ENCODE measurements around the gene TP53RK. TPM values are rescaled to one million over a fixed set of nuclear protein-coding genes. Genes with fewer than 3 reads are reported as not detected.

The TP53RK gene
- 10 to 100 TPM in 3 of 4 donors, 1 to 10 TPM in 1; 9.1 to 24.4 (median 18.9) TPM for total RNA-seq
- 10 to 100 TPM in 1 of 3 donors, 1 to 10 TPM in 2; 8.4 to 10.2 (median 9.5) TPM for polyA plus RNA-seq

DNA sequence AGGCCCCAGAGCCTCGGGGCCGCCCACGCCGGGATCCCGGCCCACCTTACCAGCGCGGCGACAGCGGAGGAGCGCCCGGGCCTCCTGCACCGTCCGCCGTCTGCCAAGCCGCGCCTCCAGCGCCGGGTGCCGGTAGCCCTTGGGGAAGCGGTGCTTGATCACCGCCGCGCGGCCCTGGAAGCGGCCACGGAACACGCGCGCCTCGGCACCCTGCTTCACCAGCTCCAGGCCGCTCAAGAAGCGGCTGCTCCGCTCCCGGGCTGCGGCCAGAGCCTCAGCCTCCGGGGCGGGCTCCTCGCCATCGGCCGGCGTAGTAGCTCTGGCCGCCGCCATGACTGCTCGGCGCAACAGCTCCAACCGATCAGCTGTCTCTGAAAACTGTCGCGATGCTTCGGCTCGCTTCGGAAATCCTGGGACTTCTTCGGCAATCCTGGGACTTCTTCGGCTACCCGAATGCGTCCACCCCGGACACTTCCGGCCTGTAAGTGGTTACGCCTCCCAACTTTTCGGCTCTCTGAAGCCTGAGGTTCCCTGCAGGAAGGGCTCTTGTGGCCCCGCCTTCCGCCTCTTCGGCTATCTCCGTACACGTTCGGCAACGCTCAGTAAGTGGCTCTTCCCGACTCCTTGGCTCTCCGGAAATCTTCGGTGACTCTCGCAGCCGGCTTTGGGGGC lies at the start of gene TP53RK:
Gene TP53RK (minus strand): TSS at position 363 of the 672 bp plus-strand sequence. CDS start 30 bp downstream, at position 333.
- TF ChIP-seq EP300 (IDR thresholded peaks at IDR 0.05) = no peak
- TF ChIP-seq POLR2A (IDR thresholded peaks at IDR 0.05) = peak; percentile 65 to 70
- TF ChIP-seq POLR2AphosphoS5 (IDR thresholded peaks at IDR 0.05) = peak; percentile 75 to 88 (median 80)
- TF ChIP-seq, protein P1, sequence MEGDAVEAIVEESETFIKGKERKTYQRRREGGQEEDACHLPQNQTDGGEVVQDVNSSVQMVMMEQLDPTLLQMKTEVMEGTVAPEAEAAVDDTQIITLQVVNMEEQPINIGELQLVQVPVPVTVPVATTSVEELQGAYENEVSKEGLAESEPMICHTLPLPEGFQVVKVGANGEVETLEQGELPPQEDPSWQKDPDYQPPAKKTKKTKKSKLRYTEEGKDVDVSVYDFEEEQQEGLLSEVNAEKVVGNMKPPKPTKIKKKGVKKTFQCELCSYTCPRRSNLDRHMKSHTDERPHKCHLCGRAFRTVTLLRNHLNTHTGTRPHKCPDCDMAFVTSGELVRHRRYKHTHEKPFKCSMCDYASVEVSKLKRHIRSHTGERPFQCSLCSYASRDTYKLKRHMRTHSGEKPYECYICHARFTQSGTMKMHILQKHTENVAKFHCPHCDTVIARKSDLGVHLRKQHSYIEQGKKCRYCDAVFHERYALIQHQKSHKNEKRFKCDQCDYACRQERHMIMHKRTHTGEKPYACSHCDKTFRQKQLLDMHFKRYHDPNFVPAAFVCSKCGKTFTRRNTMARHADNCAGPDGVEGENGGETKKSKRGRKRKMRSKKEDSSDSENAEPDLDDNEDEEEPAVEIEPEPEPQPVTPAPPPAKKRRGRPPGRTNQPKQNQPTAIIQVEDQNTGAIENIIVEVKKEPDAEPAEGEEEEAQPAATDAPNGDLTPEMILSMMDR (IDR thresholded peaks at IDR 0.05) = peak; percentile 37 to 57 (median 50)
- Histone ChIP-seq H3K36me3 (peaks cover 0 to 22% (median 2%) of the 10 kb centered on the region in 4 donors), H3K4me1 (peaks cover 0 to 42% (median 29%) of the 10 kb centered on the region in 4 donors), H3K4me3 (peak within 1 kb of the TSS; percentile 80 to 91 (median 86)), H3K27ac (peak within 1 kb of the TSS; percentile 94 to 99 (median 96)), H3K27me3 (no peaks in the 10 kb centered on the region), H3K9me3 (no peaks in the 10 kb centered on the region)
- intact Hi-C loops (cut with DNase I) = loop anchor here (1.0 to 10.0 kb wide), 2 partner anchors 20 to 594 kb away; partner anchors contain the start of gene SLC2A10
- peak; percentile 100 for DNase-seq
- WGBS, 2 donors = 0% methylated on average over 71 of the region's 71 CpGs

DNA sequence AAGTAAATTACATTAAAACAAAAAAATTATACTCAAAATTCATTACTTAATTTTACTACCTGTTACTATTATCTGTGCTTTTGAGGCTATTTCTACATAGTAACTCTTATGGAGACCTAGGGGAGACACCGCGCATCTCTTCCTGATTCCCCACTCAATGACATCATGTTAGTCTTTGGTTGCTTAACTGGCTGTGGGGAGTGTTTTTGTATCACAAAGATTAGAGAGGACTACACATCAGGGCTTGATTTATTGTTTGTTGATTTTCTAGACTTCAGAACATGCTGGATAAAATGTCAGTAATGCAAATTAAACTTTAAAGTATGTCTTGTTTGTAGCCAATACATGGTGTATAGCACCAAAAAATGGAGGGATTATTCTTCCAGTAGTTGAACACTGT lies 46.2 kb upstream of the TP53RK start:
- H3K27me3 ChIP-seq = peaks cover 0 to 4% (median 0%) of the 10 kb centered on the region in 3 donors
- H3K27ac ChIP-seq = no peak overlapping the region
- 95 to 96% methylated on average over 2 of the region's 2 CpGs for WGBS, 2 donors
- intact Hi-C loops (cut with DNase I) = no loop called here
- TF ChIP-seq EP300 (IDR thresholded peaks at IDR 0.05) (no peak), POLR2A (IDR thresholded peaks at IDR 0.05) (no peak), POLR2AphosphoS5 (IDR thresholded peaks at IDR 0.05) (no peak)
- TF ChIP-seq, protein P1 (IDR thresholded peaks at IDR 0.05) = no peak
- no peaks in the 10 kb centered on the region for H3K36me3 ChIP-seq
- H3K4me1 ChIP-seq = no peaks in the 10 kb centered on the region
- no peak for DNase-seq
- H3K9me3 ChIP-seq = no peaks in the 10 kb centered on the region
- no peak overlapping the region for H3K4me3 ChIP-seq

DNA sequence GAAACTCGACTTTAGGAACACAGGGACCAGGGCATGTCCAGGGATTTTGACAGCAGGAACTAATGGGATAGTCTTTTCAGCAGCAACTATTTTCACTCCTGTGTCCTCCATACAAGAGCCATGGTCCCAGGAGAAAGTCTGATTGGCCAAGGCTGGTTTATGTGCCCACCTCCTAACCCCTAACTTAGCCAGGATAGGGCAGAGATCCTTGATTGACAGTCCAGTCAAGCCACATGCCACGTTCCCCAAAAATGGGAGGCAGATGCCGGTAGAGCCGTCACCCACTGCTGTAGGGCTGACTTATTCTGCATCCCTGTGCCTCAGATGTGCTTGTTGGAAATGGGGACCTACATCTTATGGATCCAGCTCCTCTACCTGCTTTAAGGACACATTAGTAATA lies 42.5 kb upstream of the TP53RK start:
- no peaks in the 10 kb centered on the region for H3K4me1 ChIP-seq
- H3K4me3 ChIP-seq = no peak overlapping the region
- H3K27me3 ChIP-seq = no peaks in the 10 kb centered on the region
- DNase-seq = no peak
- TF ChIP-seq POLR2A (IDR thresholded peaks at IDR 0.05) (no peak), POLR2AphosphoS5 (IDR thresholded peaks at IDR 0.05) (no peak), EP300 (IDR thresholded peaks at IDR 0.05) (no peak)
- TF ChIP-seq, protein P1 (IDR thresholded peaks at IDR 0.05) = no peak
- intact Hi-C loops (cut with DNase I) = no loop called here
- H3K27ac ChIP-seq = no peak overlapping the region
- whole genome bisulfite sequencing, 2 donors = 82 to 89% methylated on average over 4 of the region's 4 CpGs
- H3K9me3 ChIP-seq = no peaks in the 10 kb centered on the region
- peaks cover 0 to 9% (median 0%) of the 10 kb centered on the region in 4 donors for H3K36me3 ChIP-seq

DNA sequence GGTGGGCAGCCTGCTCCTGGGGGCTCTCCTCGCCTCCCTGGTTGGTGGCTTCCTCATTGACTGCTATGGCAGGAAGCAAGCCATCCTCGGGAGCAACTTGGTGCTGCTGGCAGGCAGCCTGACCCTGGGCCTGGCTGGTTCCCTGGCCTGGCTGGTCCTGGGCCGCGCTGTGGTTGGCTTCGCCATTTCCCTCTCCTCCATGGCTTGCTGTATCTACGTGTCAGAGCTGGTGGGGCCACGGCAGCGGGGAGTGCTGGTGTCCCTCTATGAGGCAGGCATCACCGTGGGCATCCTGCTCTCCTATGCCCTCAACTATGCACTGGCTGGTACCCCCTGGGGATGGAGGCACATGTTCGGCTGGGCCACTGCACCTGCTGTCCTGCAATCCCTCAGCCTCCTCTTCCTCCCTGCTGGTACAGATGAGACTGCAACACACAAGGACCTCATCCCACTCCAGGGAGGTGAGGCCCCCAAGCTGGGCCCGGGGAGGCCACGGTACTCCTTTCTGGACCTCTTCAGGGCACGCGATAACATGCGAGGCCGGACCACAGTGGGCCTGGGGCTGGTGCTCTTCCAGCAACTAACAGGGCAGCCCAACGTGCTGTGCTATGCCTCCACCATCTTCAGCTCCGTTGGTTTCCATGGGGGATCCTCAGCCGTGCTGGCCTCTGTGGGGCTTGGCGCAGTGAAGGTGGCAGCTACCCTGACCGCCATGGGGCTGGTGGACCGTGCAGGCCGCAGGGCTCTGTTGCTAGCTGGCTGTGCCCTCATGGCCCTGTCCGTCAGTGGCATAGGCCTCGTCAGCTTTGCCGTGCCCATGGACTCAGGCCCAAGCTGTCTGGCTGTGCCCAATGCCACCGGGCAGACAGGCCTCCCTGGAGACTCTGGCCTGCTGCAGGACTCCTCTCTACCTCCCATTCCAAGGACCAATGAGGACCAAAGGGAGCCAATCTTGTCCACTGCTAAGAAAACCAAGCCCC lies 36.2 kb upstream of the TP53RK start:
- intact Hi-C loops (cut with DNase I) = no loop called here
- 96% methylated on average over 27 of the region's 27 CpGs for WGBS, 2 donors

More for the DNA sequence above, 36.2 kb upstream of the TP53RK start:
- DNase-seq = no peak
- Histone ChIP-seq H3K27ac (no peak overlapping the region), H3K4me3 (no peak overlapping the region), H3K27me3 (no peaks in the 10 kb centered on the region), H3K4me1 (no peaks in the 10 kb centered on the region), H3K36me3 (peaks cover 0 to 11% (median 5%) of the 10 kb centered on the region in 4 donors), H3K9me3 (peaks cover 0 to 7% (median 3%) of the 10 kb centered on the region in 4 donors)
- no peak for TF ChIP-seq EP300 (IDR thresholded peaks at IDR 0.05)
- no peak for TF ChIP-seq POLR2A (IDR thresholded peaks at IDR 0.05)
- TF ChIP-seq, protein P1 (IDR thresholded peaks at IDR 0.05) = no peak
- TF ChIP-seq POLR2AphosphoS5 (IDR thresholded peaks at IDR 0.05) = no peak
